GM10847 (cell line): ENCODE data around the gene MYRFL.

Experiments
- POLR2A ChIP-seq: IDR thresholded peaks from 2 replicates; pipeline ENCODE4 v1.6.1; 2011; ENCODE audit not compliant: insufficient read length; ENCODE audit errors: extremely low read depth

The MYRFL gene

DNA sequence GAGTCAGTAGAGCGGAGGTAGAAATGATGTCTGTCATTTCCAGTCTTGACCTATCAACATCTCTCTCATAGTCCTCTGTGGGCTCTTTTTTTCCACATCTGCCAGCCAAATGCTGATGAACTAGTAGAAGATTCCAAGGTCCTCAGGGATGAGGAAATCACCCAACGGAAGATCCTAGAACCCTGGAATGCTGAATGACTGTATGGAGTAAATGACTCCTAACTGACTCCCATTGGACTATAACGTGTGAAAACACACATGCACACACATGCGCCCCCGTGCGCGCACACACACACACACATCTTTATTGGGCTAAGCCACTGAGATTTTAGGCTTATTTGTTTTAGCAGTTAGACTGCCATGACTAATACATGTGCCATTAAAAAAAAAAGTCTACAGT, 159.2 kb downstream of the MYRFL start:
- no peak for TF ChIP-seq POLR2A

DNA sequence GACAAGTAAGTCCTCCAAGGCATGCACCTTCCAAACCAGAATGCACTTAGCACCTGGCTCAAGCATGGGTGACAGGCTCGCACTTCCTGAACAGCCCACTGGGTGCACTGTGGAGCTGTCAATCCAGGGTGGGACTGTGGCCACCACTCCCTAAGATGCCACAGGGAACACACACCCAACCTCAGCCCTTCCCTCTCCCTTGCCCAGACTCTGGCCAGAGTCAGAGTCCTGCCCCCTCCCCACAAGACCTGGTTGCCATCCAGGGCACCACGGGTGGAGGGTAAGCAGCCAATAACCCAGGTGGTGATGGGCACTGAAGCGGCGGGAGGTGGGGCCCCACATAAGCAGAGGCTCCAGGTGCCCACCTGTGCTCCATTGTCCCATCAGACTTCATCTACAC, 160.6 kb downstream of the MYRFL start:
- no peak for TF ChIP-seq POLR2A

DNA sequence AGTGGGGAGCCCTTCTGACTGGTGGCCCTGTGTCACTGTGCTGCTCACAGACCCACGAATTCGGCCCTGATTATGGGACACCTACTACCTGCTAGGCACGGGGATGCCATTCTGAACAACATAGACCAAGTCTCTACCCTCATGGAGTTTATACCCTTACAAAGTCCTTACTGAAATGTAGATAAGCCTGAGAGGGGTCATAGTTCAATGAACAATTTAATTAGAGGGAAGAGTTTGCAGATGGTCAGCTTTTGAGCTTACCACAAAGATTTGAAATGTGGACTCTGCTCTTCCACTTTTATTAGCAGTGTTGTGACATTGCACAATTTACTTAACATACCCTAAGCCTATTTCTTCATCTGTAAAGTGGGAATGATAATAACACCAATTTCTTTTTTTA, 161.1 kb downstream of the MYRFL start:
- TF ChIP-seq POLR2A: no peak

DNA sequence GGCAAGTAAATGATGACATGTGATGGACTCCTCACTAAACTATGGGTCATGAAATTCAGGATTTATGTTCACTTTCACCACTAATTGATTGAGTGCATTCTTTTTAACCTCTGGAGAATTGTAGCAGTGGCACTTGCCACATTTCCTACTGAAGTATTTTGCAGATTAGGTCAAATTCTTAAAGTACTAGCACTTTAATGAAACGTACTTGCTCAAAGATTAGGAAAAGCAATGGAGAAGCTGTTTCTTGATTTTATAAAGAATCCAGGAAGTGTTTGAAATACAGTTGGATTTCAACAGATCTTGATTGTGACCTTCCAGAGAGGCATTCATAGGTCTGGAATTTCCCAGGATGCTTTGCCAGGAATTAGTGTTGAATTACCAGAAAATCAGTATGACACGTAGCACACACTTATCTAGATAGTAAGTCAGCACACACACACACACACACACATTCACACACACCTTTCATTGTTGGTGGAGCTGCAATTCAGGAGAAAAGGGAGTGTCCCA, 162.6 kb downstream of the MYRFL start:
- TF ChIP-seq POLR2A: no peak

DNA sequence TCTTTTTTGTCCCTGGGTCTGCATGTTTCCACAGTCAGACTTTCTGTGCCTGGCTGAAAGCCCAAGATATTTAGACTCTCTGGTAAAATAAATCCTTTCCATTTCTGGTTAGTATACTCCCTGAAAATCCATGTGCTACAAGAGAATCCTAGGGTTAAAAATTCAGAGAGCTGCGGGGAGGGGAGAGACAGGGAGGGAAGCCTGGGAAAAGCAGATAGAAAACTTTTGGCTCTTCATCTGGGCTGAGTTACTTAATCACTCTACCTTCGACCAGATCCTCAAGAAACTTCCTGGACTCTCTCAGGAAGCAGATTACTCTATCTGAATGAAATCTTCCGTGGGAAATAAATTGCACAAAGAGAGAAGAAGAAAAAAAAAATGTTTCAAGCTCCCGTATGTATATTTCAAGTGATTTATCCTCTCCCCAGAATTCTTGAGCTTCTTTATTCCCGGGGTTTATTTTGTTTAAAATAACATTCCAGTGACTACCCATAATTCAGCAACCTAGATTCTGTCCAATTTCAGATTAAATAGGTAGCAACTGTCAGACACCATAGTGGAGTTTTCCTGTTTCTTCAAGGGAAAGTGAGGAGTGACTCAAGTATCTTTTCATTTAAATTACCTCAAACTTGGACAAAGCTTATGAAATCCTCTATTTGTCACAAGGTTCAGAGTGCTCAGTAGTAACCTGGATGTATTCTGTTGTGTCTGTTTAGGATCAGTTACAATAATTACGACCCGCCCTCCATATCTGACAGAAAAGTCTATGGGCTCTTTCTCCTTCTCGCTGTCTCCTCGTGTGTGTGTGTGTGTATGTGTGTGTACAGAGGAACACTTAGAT, 163.7 kb downstream of the MYRFL start:
- no peak for TF ChIP-seq POLR2A

DNA sequence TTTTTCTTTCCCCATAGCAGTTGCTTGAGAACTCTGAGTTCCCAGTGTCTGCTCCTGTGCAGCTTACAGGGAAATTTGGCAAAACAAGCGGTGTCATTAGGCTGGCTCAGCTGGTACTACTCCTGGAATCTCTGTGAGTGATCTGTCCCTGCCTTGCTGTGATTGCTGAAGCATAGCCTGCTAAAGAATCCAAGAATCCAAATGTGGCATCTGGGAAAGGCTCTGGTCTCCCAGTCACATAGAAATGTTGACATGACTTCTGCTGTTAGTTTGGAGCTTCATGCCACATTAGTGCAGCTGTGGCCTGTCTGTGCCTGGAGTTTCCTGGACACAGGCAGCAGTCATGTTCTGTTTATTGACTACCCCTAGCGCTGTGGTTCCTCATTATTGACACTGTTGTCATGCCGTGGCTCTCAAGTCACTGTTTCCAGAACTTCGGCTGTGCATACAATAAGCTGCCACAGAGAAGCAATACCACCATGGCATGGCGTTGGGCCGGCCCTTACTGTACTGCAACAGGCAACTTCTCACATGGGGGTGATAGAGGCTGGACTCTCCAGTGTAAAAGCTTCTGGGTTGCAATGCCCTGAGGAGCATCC, 166.8 kb downstream of the MYRFL start:
- no peak for TF ChIP-seq POLR2A

DNA sequence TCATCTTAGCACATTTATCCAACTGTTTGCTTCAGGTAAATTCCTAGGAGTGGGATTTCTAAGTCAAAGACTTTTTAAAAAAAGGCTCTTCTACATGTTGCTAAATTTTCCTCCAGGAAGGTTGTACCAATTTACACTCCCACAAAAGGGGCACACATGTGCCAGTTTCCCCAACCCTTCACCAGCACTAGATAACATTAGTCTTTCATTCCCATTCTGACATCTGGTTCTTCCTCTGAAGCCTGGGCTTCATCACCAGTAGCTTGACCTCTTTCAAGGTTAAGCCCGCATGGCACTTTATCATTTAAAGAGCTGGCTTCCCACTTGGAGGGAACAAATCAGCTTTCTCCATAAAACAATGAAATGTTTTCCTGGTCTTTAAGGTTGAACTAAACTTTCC, 168.4 kb downstream of the MYRFL start:
- no peak for TF ChIP-seq POLR2A

DNA sequence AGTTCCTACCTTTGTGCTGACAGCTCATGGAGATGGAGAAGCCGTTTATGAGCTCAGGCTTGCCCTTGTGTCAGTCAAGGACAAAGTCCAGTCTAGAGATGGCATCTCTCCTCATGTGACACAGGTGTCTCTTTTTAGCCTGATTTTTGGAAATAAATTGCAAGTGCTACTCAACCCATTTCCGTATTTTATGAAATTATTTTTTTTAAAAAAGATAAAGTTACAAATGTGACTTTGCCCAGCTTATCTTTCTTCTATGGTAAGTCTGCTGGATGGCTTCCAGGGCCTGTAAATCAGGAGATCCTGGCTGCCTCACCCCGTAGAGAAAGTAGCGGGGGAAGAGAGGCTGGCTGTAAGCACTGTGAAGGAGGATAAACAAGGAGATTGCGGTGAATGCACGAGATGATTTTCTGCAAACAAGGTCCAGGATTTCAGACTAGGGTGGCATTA, 169.7 kb downstream of the MYRFL start:
- TF ChIP-seq POLR2A: no peak

DNA sequence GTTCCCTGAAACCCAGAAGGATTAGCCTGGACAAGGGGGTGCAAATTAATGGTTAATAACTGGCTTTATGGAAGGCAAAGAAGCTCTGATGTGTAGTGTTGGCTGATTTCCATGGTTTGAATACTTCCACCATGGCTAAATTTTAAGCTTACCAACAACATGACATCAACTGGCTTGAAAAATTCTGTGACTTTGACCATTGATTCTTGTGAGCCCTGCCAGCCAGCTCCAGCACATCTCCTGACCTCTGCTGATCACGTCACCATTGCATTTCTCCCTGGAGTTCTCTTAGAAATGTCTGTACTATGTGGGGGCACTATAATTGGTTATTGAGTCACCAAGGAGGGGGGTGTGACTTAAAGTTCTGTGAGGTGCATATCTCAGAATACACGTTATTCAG, 171.2 kb downstream of the MYRFL start:
- no peak for TF ChIP-seq POLR2A

DNA sequence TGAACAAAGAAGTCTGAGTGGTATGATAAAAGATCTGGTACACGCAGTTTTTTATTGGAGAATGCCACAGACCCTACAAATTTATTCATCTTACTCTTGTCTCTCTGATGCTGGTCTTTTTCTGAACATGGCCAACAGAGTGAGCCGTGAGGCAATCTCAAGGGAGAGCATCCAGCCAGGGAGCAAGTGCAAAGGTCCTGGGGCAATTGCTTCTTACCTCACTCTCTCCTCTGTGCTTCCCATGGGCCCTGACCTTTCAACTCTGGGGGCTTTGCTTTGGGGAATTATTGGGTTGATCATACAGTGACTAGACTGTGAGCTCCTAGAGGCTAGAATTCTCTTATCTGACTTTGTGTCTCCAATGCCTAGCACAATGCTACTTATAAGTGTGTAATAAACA, 171.7 kb downstream of the MYRFL start:
- TF ChIP-seq POLR2A: no peak

DNA sequence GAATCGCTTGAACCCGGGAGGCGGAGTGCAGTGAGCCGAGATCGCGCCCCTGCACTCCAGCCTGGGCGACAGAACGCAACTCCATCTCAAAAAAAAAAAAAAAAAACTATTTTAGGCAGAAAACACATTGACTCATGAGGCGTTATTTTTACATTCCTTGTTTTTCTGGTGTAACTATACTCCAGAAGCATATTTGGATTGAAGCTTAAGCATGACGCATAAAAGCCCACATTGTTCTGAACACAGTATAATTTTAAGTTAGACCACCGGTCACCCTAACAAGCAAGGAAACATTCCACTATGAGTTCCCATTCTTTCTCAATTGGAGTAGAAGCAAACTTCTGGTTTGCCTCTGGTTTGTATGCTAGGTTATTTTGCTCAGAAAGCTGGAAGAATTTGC, 173.0 kb downstream of the MYRFL start:
- no peak for TF ChIP-seq POLR2A

DNA sequence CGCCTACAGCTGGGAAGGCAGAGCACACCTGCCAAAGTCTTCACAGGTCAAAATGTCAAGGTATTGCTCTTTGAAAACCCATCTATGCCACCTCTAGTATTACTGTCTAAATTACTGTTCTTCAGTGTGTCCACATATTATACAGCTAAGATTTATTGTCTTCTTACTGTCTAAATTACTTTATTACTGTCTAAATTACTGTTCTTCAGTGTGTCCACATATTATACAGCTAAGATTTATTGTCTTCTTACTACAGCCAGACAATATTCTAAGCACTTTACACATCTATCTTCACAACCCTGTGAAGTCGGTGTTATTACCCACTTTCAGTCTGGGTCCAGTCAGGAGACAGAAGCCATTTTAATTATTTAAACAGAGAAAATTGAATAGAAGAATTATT, 173.9 kb downstream of the MYRFL start:
- no peak for TF ChIP-seq POLR2A

DNA sequence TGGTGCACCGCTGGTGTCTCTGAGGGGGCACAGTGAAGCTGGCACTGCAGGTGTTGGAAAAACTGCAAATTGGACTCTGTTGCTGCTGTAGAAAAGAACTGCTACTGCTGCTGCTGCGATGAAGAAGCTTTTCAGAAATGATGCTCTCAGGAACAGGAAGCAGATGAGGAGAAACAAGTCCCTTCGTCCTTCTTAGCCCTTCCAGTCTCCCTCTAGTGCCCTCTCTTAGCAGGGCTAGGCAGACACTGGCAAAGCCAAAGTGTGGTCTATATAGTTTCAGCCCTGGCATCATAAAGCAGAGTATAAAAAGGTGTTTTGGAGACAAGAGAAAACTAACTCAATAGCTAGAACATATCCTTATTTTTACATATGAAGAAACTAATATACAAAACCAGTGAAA, 174.5 kb downstream of the MYRFL start:
- TF ChIP-seq POLR2A: no peak

DNA sequence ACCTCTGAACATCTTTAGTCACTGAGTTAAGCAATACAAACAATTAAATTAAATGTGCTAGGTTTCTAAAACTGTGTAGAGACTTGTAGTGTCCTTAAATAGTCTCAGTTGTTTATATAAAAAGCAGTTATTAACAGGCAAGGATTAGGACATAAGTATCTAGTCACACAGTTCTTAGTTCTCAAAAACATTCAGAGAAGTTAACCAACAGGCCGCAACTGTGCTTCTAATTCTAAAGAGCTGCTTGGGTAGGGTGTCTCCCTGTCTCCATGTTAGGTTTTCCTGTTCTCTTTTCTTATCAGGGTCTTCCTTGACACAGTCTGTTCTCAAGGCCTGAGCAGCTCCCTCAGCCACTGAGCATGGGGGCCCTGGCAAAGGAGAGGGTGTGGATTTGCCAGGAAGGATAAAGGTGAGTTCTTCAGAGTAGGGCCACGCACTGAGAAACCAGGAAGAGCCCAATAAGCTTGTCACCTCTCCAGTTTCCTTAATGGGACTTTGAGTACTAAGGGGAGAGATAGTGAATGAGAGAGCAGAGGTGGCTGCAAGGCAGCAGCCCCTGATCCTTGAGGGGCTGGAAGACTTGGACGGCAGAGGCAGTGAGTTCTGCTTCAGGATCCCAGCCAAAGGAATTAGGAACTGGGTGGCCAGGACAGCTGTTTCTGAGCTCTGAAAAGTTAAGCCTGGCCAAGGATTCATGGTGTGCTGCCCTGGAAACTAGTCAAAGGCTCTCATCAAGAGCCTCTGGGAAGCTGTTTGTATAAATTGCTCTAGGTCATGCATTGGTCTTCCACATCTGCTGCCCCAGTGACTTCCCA, 177.3 kb downstream of the MYRFL start:
- no peak for TF ChIP-seq POLR2A

DNA sequence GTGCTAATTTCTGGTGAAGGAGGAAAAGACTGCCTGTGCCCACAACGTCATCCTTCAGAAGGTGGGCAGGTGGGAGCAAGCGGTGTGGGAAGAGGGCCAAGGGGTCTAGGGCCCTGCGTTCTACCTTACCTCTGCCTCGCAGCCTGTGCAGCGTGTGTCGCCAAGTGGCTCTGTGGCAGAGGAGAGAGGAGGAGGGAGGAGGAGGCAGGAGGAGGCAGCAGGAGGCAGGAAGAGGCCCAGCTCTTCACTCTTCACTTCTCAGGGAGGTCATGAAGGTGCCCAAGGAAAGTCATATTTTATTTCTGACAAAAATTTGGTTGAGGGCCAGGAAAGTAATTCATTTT, 177.9 kb downstream of the MYRFL start:
- TF ChIP-seq POLR2A: no peak
